IPS-18a (cell line): ENCODE data around the gene SLC44A2.
"Not testable (repeated sequence)": the region's sequence is repeated elsewhere in the genome, so short reads cannot be mapped to it uniquely, and the experiment has no call there.

ENCODE experiments used
- H3K27ac ChIP-seq: one replicate; pipeline ENCODE4 v1.5.1; 2013; ENCODE audit warnings: low read length
- H3K27me3 ChIP-seq: one replicate; pipeline ENCODE4 v1.6.1; 2013; ENCODE audit warnings: mild to moderate bottlenecking, low read length; ENCODE audit not compliant: control insufficient read depth, insufficient read depth
- H3K36me3 ChIP-seq: one replicate; pipeline ENCODE4 v1.6.1; 2013; ENCODE audit warnings: low read depth, low read length; ENCODE audit not compliant: control insufficient read depth
- H3K4me1 ChIP-seq: one replicate; pipeline ENCODE4 v1.6.1; 2013; ENCODE audit warnings: low read depth, low read length; ENCODE audit not compliant: control insufficient read depth
- H3K4me3 ChIP-seq: one replicate; pipeline ENCODE4 v1.5.1; 2013; ENCODE audit warnings: low read length
- H3K9ac ChIP-seq: one replicate; pipeline ENCODE4 v1.6.1; 2013; ENCODE audit warnings: mild to moderate bottlenecking, low read length, moderate library complexity
- H3K9me3 ChIP-seq: one replicate; pipeline ENCODE4 v1.6.1; 2013; ENCODE audit warnings: low read depth, low read length; ENCODE audit not compliant: control insufficient read depth

SLC44A2 gene

DNA sequence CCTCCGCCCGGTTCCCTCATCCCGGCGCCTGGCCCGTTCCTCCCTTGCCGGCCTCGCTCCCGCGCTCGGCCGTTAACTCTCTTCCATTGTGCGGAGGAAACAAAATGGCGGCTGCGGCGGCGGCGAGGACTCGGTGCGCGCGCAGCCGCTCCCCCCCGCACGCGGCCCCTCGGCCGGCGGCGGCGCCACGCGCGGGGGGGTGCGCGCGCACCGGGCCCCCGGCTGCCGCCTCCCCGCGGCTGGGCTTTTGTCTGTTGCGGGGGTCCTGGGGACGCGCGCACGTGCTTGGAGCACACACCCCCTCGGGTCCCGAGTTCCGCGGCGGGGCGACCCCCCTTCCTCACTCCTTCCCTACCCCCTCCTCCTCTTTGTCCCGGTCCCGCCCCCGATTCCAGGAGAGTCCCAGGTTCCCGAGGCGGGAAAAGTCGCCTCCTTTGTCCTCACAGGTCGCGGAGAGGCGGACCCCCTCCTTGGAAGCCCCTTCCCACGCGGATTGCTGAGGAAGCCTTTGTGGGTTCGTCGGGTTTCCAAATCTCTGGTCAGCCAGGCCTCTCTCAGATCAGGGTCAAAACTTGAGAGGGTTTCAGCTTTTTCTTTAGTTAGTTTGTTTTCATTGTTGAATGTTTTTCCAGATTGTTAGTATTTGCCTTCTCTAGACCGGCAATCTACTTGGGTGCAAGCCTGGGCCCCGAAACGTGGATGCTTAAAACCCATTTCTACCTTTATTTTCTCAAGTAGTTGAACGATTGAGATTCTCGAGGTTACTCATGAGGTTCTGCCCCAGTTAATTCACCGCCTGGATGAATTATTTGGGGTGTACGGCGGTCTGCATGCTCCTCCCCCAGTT, 29.5 kb downstream of the SLC44A2 start:
- Histone ChIP-seq H3K36me3 (peaks cover 31% of the 10 kb centered on the region), H3K9ac (peak overlapping the region; percentile 100), H3K27ac (peak overlapping the region; percentile 94)

GRCh38 chr19:10655457-10656312, 30.3 kb downstream of the SLC44A2 start:
- Histone ChIP-seq H3K27ac (peak overlapping the region; percentile 94), H3K36me3 (peaks cover 40% of the 10 kb centered on the region), H3K27me3 (no peaks in the 10 kb centered on the region), H3K4me1 (no peaks in the 10 kb centered on the region), H3K9ac (peak overlapping the region; percentile 100), H3K4me3 (peak overlapping the region; percentile 89), H3K9me3 (no peaks in the 10 kb centered on the region)

More for the DNA sequence above, 29.5 kb downstream of the SLC44A2 start:
- Histone ChIP-seq H3K9me3 (no peaks in the 10 kb centered on the region), H3K4me3 (peak overlapping the region; percentile 96), H3K27me3 (no peaks in the 10 kb centered on the region), H3K4me1 (no peaks in the 10 kb centered on the region)

GRCh38 chr19:10660346-10660745, 35.0 kb downstream of the SLC44A2 start:
- H3K36me3 ChIP-seq = peaks cover 57% of the 10 kb centered on the region
- no peaks in the 10 kb centered on the region for H3K4me1 ChIP-seq
- no peak overlapping the region for H3K27ac ChIP-seq
- no peaks in the 10 kb centered on the region for H3K27me3 ChIP-seq
- no peaks in the 10 kb centered on the region for H3K9me3 ChIP-seq
- H3K9ac ChIP-seq = no peak overlapping the region
- no peak overlapping the region for H3K4me3 ChIP-seq

DNA sequence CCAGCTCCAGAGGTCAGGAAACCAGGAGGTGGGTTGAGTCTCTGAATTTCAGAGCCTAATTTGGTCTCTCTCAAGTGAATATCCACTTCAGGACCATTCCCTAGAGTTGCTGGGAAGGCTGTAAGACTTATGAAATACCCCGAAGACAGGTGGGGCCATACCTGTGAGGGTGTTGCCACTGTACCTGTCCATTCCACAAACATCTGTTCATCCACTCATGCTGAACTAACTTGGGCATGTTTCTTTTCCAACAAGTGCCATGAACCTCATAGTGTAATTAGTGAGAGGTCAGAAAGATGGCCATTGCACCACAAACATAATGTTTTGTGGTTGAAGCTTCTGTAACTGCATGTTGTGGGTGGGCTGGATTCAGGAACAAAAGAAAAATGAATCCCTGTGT, 36.6 kb downstream of the SLC44A2 start:
- Histone ChIP-seq H3K4me1 (no peaks in the 10 kb centered on the region), H3K27me3 (no peaks in the 10 kb centered on the region), H3K36me3 (peaks cover 55% of the 10 kb centered on the region), H3K9ac (no peak overlapping the region), H3K27ac (no peak overlapping the region), H3K4me3 (no peak overlapping the region), H3K9me3 (no peaks in the 10 kb centered on the region)

- Histone ChIP-seq H3K36me3 (peaks cover 52% of the 10 kb centered on the region), H3K27me3 (no peaks in the 10 kb centered on the region), H3K9ac (no peak overlapping the region), H3K9me3 (no peaks in the 10 kb centered on the region), H3K27ac (no peak overlapping the region), H3K4me3 (no peak overlapping the region), H3K4me1 (no peaks in the 10 kb centered on the region)
These were observed 37.3 kb downstream of the SLC44A2 start for GRCh38 chr19:10662384-10663251.

GRCh38 chr19:10663252-10663563, 37.9 kb downstream of the SLC44A2 start:
- H3K36me3 ChIP-seq = peaks cover 54% of the 10 kb centered on the region
- not testable (repeated sequence) for H3K9ac ChIP-seq, H3K4me1 ChIP-seq, H3K27me3 ChIP-seq, H3K9me3 ChIP-seq, H3K4me3 ChIP-seq, H3K27ac ChIP-seq

GRCh38 chr19:10667867-10668266, 42.5 kb downstream of the SLC44A2 start:
- no peaks in the 10 kb centered on the region for H3K9me3 ChIP-seq
- H3K4me1 ChIP-seq = no peaks in the 10 kb centered on the region
- peaks cover 63% of the 10 kb centered on the region for H3K36me3 ChIP-seq
- H3K4me3 ChIP-seq = no peak overlapping the region
- H3K9ac ChIP-seq = no peak overlapping the region
- H3K27me3 ChIP-seq = no peaks in the 10 kb centered on the region
- no peak overlapping the region for H3K27ac ChIP-seq

- Histone ChIP-seq H3K9ac (no peak overlapping the region), H3K4me3 (no peak overlapping the region), H3K27me3 (no peaks in the 10 kb centered on the region), H3K27ac (no peak overlapping the region), H3K36me3 (peaks cover 74% of the 10 kb centered on the region), H3K4me1 (no peaks in the 10 kb centered on the region), H3K9me3 (no peaks in the 10 kb centered on the region)
These were observed 43.9 kb downstream of the SLC44A2 start for GRCh38 chr19:10669246-10669645.

DNA sequence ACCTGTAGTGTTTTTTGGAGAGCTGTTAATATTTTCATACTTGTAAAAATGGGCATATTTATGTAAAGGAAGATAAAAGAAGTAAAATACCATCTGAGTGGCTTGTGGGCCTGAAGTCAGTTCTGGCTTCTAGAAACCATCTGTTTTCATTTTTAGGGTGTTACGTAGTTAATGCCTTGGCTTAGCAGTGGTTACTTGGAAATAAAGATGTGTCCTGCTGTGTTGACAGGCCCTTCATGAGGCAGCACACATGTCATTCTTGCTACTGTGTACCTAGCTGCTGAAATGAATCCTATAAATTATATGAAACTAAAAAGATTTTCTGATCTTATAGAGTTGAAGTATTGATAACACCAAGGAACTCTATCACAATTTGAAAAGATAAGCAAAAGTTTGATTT, 44.8 kb downstream of the SLC44A2 start:
- Histone ChIP-seq H3K9me3 (no peaks in the 10 kb centered on the region), H3K27ac (no peak overlapping the region), H3K27me3 (no peaks in the 10 kb centered on the region), H3K4me3 (no peak overlapping the region), H3K9ac (no peak overlapping the region), H3K36me3 (peaks cover 82% of the 10 kb centered on the region), H3K4me1 (no peaks in the 10 kb centered on the region)

- H3K36me3 ChIP-seq = peaks cover 87% of the 10 kb centered on the region
- no peaks in the 10 kb centered on the region for H3K4me1 ChIP-seq
These were observed 45.8 kb downstream of the SLC44A2 start for GRCh38 chr19:10670876-10671804.

More at GRCh38 chr19:10670876-10671804, 45.8 kb downstream of the SLC44A2 start:
- H3K9ac ChIP-seq = no peak overlapping the region
- H3K4me3 ChIP-seq = no peak overlapping the region
- no peak overlapping the region for H3K27ac ChIP-seq
- no peaks in the 10 kb centered on the region for H3K9me3 ChIP-seq
- H3K27me3 ChIP-seq = no peaks in the 10 kb centered on the region
